Measurements from ENCODE around the gene HEYL. TPM values are rescaled to one million over a fixed set of nuclear protein-coding genes. Genes with fewer than 3 reads are reported as not detected.
A peak's percentile ranks its signal among the peaks of the same experiment; 100 is the strongest.

Gene HEYL
- total and polyA plus RNA-seq, 9 of the 15 experiments (the other 6 are each of a cell fraction or from before 2014, with no cell fraction given) = 0.13 to 0.89 (median 0.25) TPM

DNA sequence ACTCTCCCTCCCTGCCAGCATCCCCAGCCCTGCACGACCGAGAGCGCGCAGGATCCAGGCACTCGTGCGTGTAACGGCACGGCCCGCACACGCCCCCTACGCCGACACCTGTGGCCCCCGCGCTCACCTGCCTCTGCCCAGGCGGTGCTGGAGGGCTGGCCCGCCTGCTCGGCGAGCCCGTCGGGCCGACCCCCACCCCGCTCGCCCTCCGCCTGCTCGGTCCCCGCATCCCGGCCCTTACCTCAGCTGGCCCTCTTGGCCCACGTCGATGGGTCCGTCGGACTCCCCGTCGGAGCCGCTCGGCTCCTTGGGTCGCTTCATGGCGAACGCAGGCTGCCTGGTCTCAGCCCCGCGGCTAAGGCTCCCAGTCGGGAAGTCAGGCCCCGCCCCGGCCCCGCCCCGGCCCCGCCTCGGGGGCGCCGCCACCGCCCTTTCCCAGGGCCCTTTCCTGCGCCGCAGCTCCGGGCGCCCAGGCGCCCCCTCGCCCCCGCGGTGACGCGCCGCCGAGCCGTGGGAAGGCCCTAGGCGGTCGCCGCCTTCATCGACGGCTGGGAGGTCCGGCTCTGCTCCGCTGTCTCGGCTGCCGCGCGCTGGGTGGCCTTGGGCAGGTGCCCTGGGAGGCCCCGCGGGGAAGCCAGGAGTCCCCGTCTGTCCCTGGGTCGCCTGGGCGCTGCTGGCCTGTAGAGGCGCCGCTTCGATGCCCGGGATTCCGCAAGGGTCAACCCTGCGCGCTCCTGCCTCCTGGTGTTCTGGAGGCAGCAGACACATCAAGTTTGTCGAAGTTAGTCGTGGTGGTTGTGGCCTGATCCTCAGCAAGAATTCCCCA lies at the start of gene HEYL (continued):
- TF ChIP-seq, protein P1, sequence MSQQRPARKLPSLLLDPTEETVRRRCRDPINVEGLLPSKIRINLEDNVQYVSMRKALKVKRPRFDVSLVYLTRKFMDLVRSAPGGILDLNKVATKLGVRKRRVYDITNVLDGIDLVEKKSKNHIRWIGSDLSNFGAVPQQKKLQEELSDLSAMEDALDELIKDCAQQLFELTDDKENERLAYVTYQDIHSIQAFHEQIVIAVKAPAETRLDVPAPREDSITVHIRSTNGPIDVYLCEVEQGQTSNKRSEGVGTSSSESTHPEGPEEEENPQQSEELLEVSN (IDR thresholded peaks at IDR 0.05; ENCODE audit: borderline replicate concordance in 1 of 2, extremely low read depth in 1 of 2, insufficient read depth in 1 of 2, insufficient read length in 1 of 2, low read depth in 1 of 2, low read length in 1 of 2, poor library complexity in 1 of 2, severe bottlenecking in 1 of 2) = peak in 1 of 2 experiments; percentile 52
- TF ChIP-seq TBP (optimal IDR thresholded peaks at IDR 0.05; ENCODE audit: low read depth, low read length) = no peak
- TF ChIP-seq, protein P2, sequence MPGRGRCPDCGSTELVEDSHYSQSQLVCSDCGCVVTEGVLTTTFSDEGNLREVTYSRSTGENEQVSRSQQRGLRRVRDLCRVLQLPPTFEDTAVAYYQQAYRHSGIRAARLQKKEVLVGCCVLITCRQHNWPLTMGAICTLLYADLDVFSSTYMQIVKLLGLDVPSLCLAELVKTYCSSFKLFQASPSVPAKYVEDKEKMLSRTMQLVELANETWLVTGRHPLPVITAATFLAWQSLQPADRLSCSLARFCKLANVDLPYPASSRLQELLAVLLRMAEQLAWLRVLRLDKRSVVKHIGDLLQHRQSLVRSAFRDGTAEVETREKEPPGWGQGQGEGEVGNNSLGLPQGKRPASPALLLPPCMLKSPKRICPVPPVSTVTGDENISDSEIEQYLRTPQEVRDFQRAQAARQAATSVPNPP (IDR thresholded peaks at IDR 0.05; ENCODE audit: borderline replicate concordance, insufficient read depth, insufficient read length) = no peak
- TF ChIP-seq BRD4 (IDR thresholded peaks at IDR 0.05) = no peak
- TF ChIP-seq MTF1 (CRISPR knock-in tag; IDR thresholded peaks at IDR 0.05; ENCODE audit: borderline replicate concordance) = no peak
- TF ChIP-seq NR1H2 (CRISPR knock-in tag; IDR thresholded peaks at IDR 0.05) = no peak
- TF ChIP-seq HDAC2 (IDR thresholded peaks at IDR 0.05) = no peak
- TF ChIP-seq CXXC5 (CRISPR knock-in tag; IDR thresholded peaks at IDR 0.05) = peak; percentile 78
- no peak for TF ChIP-seq ZNF507 (tag; conservative IDR thresholded peaks at IDR 0.05)
- no peak for TF ChIP-seq MCM2 (IDR thresholded peaks at IDR 0.05; ENCODE audit: low read depth)
- no peak for TF ChIP-seq YY1 (IDR thresholded peaks at IDR 0.05; ENCODE audit: borderline replicate concordance in 1 of 3, control insufficient read depth in 1 of 3, extremely low read depth in 1 of 3, insufficient read depth in 3 of 3, insufficient read length in 1 of 3, insufficient replicate concordance in 2 of 3, low read depth in 1 of 3, low read length in 2 of 3)
- TF ChIP-seq ZBTB1 (CRISPR knock-in tag; IDR thresholded peaks at IDR 0.05; ENCODE audit: borderline replicate concordance, low read depth) = 0 out of 2 replicates have a peak, but pooled peaks have one; percentile 24
- peak; percentile 67 for TF ChIP-seq HNRNPL (IDR thresholded peaks at IDR 0.05; ENCODE audit: low read depth, low read length)
- no peak for TF ChIP-seq KLF16 (IDR thresholded peaks at IDR 0.05)
- TF ChIP-seq, protein P3, sequence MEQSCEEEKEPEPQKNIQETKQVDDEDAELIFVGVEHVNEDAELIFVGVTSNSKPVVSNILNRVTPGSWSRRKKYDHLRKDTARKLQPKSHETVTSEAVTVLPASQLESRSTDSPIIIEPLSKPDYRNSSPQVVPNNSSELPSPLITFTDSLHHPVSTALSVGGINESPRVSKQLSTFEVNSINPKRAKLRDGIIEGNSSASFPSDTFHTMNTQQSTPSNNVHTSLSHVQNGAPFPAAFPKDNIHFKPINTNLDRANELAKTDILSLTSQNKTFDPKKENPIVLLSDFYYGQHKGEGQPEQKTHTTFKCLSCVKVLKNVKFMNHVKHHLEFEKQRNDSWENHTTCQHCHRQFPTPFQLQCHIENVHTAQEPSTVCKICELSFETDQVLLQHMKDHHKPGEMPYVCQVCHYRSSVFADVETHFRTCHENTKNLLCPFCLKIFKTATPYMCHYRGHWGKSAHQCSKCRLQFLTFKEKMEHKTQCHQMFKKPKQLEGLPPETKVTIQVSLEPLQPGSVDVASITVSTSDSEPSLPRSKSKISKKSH (CRISPR knock-in tag; IDR thresholded peaks at IDR 0.05) = no peak
- TF ChIP-seq, protein P4, sequence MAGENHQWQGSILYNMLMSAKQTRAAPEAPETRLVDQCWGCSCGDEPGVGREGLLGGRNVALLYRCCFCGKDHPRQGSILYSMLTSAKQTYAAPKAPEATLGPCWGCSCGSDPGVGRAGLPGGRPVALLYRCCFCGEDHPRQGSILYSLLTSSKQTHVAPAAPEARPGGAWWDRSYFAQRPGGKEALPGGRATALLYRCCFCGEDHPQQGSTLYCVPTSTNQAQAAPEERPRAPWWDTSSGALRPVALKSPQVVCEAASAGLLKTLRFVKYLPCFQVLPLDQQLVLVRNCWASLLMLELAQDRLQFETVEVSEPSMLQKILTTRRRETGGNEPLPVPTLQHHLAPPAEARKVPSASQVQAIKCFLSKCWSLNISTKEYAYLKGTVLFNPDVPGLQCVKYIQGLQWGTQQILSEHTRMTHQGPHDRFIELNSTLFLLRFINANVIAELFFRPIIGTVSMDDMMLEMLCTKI (IDR thresholded peaks at IDR 0.05; ENCODE audit: partially characterized antibody) = no peak
- TF ChIP-seq TAF7 (tag; IDR thresholded peaks at IDR 0.05) = no peak
- TF ChIP-seq BDP1 (IDR thresholded peaks at IDR 0.05; ENCODE audit: insufficient read depth, insufficient read length) = no peak
- peak; percentile 69; the same call in 1 of the 2 replicates for TF ChIP-seq KDM2B (CRISPR knock-in tag; IDR thresholded peaks at IDR 0.05)
- TF ChIP-seq, protein P5, sequence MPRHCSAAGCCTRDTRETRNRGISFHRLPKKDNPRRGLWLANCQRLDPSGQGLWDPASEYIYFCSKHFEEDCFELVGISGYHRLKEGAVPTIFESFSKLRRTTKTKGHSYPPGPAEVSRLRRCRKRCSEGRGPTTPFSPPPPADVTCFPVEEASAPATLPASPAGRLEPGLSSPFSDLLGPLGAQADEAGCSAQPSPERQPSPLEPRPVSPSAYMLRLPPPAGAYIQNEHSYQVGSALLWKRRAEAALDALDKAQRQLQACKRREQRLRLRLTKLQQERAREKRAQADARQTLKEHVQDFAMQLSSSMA (CRISPR knock-in tag; IDR thresholded peaks at IDR 0.05) = no peak
- no peak for TF ChIP-seq POLR2B (IDR thresholded peaks at IDR 0.05; ENCODE audit: low read depth, partially characterized antibody)
- TF ChIP-seq ADNP (tag; IDR thresholded peaks at IDR 0.05) = no peak

Measured in K562 (cell line).